ENCODE results near the gene PCBP3.

Gene PCBP3

GRCh38 chr21:45868086-45868485, 224.6 kb downstream of the PCBP3 start:
- peak overlapping the region in 4 of 11 experiments; percentile 45 to 49 (median 46); a peak in 8 of 22 replicates for H3K27ac ChIP-seq
- H3K9ac ChIP-seq = peak overlapping the region in 5 of 11 experiments; percentile 24 to 49 (median 39); a peak in 7 of 22 replicates
- H4K20me1 ChIP-seq = peaks cover 0 to 62% (median 11%) of the 10 kb centered on the region in 11 experiments; a peak in 12 of 22 replicates
- peaks cover 10 to 81% (median 73%) of the 10 kb centered on the region in 10 experiments; a peak in 19 of 20 replicates for H3K4me1 ChIP-seq
- TF ChIP-seq Cebpa-rat (IDR thresholded peaks at IDR 0.05) = no peak
- H3K27me3 ChIP-seq = no peaks in the 10 kb centered on the region
- no peak overlapping the region for H3K4me3 ChIP-seq
- H3K4me2 ChIP-seq = peak overlapping the region; percentile 41 to 88 (median 75)
- peaks cover 0 to 4% (median 0%) of the 10 kb centered on the region in 11 experiments; a peak in 1 of 22 replicates for H3K36me3 ChIP-seq
- H3K9me3 ChIP-seq (replicated peaks in 1 of 11) = no peaks in the 10 kb centered on the region

GRCh38 chr21:45868488-45868887, 225.0 kb downstream of the PCBP3 start:
- H3K9me3 ChIP-seq (replicated peaks in 1 of 11) = no peaks in the 10 kb centered on the region
- no peak overlapping the region for H3K4me3 ChIP-seq
- no peak for TF ChIP-seq Cebpa-rat (IDR thresholded peaks at IDR 0.05)
- no peaks in the 10 kb centered on the region for H3K27me3 ChIP-seq
- H3K36me3 ChIP-seq = peaks cover 0 to 4% (median 0%) of the 10 kb centered on the region in 11 experiments; a peak in 1 of 22 replicates
- H3K4me1 ChIP-seq = peaks cover 10 to 81% (median 73%) of the 10 kb centered on the region in 10 experiments; a peak in 19 of 20 replicates
- H4K20me1 ChIP-seq = peaks cover 0 to 62% (median 11%) of the 10 kb centered on the region in 11 experiments; a peak in 12 of 22 replicates
- H3K9ac ChIP-seq = peak overlapping the region in 5 of 11 experiments; percentile 15 to 49 (median 39); a peak in 7 of 22 replicates
- peak overlapping the region; percentile 41 to 88 (median 75); a peak in 21 of 22 replicates for H3K4me2 ChIP-seq
- H3K27ac ChIP-seq = peak overlapping the region in 4 of 11 experiments; percentile 32 to 49 (median 42); a peak in 6 of 22 replicates

- Histone ChIP-seq H3K27ac (no peak overlapping the region), H3K4me2 (peak overlapping the region in 8 of 11 experiments; percentile 14 to 88 (median 76); a peak in 14 of 22 replicates), H3K9me3 (replicated peaks in 1 of 11) (no peaks in the 10 kb centered on the region), H3K4me3 (no peak overlapping the region), H3K4me1 (peaks cover 10 to 81% (median 73%) of the 10 kb centered on the region in 10 experiments; a peak in 19 of 20 replicates), H4K20me1 (peaks cover 0 to 67% (median 11%) of the 10 kb centered on the region in 11 experiments; a peak in 12 of 22 replicates), H3K27me3 (no peaks in the 10 kb centered on the region), H3K9ac (0 out of 22 replicates have a peak overlapping the region, but pooled peaks of 1 of the 11 experiments have one; percentile 39), H3K36me3 (peaks cover 0 to 4% (median 0%) of the 10 kb centered on the region in 11 experiments; a peak in 1 of 22 replicates)
- no peak for TF ChIP-seq Cebpa-rat (IDR thresholded peaks at IDR 0.05)
Measured at GRCh38 chr21:45869121-45870007, 225.8 kb downstream of the PCBP3 start.

GRCh38 chr21:45870421-45870820, 226.9 kb downstream of the PCBP3 start:
- Histone ChIP-seq H3K4me2 (peak overlapping the region in 9 of 11 experiments; percentile 31 to 85 (median 79); a peak in 14 of 22 replicates), H3K4me1 (peaks cover 10 to 80% (median 69%) of the 10 kb centered on the region in 10 experiments; a peak in 19 of 20 replicates), H3K36me3 (peaks cover 0 to 4% (median 0%) of the 10 kb centered on the region in 11 experiments; a peak in 1 of 22 replicates), H3K4me3 (no peak overlapping the region), H3K27ac (0 out of 22 replicates have a peak overlapping the region, but pooled peaks of 1 of the 11 experiments have one; percentile 3), H3K9me3 (replicated peaks in 1 of 11) (no peaks in the 10 kb centered on the region), H4K20me1 (peaks cover 0 to 66% (median 11%) of the 10 kb centered on the region in 11 experiments; a peak in 12 of 22 replicates), H3K9ac (peak overlapping the region in 1 of 11 experiments; percentile 14; a peak in 1 of 22 replicates), H3K27me3 (no peaks in the 10 kb centered on the region)
- TF ChIP-seq Cebpa-rat (IDR thresholded peaks at IDR 0.05) = no peak

GRCh38 chr21:45870851-45871615, 227.5 kb downstream of the PCBP3 start:
- TF ChIP-seq Cebpa-rat (IDR thresholded peaks at IDR 0.05) = no peak
- no peak overlapping the region for H3K4me3 ChIP-seq

GRCh38 chr21:45871616-45872236, 228.2 kb downstream of the PCBP3 start:
- Histone ChIP-seq H3K4me3 (no peak overlapping the region), H3K27me3 (no peaks in the 10 kb centered on the region), H3K27ac (no peak overlapping the region), H3K36me3 (peaks cover 0 to 4% (median 0%) of the 10 kb centered on the region in 11 experiments; a peak in 1 of 22 replicates), H3K4me1 (peaks cover 10 to 80% (median 64%) of the 10 kb centered on the region in 10 experiments; a peak in 19 of 20 replicates), H3K9ac (no peak overlapping the region), H3K9me3 (replicated peaks in 1 of 11) (no peaks in the 10 kb centered on the region), H4K20me1 (peaks cover 0 to 63% (median 11%) of the 10 kb centered on the region in 11 experiments; a peak in 12 of 22 replicates), H3K4me2 (peak overlapping the region in 9 of 11 experiments; percentile 31 to 85 (median 79); a peak in 19 of 22 replicates)
- TF ChIP-seq Cebpa-rat (IDR thresholded peaks at IDR 0.05) = no peak

More at GRCh38 chr21:45870851-45871615, 227.5 kb downstream of the PCBP3 start:
- H3K4me2 ChIP-seq = peak overlapping the region in 9 of 11 experiments; percentile 31 to 85 (median 79); a peak in 19 of 22 replicates
- H3K9ac ChIP-seq = 0 out of 22 replicates have a peak overlapping the region, but pooled peaks of 1 of the 11 experiments have one; percentile 18
- peaks cover 0 to 60% (median 11%) of the 10 kb centered on the region in 11 experiments; a peak in 12 of 22 replicates for H4K20me1 ChIP-seq
- H3K4me1 ChIP-seq = peaks cover 10 to 80% (median 64%) of the 10 kb centered on the region in 10 experiments; a peak in 19 of 20 replicates
- 0 out of 22 replicates have a peak overlapping the region, but pooled peaks of 1 of the 11 experiments have one; percentile 3 for H3K27ac ChIP-seq
- H3K36me3 ChIP-seq = peaks cover 0 to 4% (median 0%) of the 10 kb centered on the region in 11 experiments; a peak in 1 of 22 replicates
- no peaks in the 10 kb centered on the region for H3K27me3 ChIP-seq
- no peaks in the 10 kb centered on the region for H3K9me3 ChIP-seq (replicated peaks in 1 of 11)

- Histone ChIP-seq H3K9me3 (replicated peaks in 1 of 11) (no peaks in the 10 kb centered on the region), H3K36me3 (peaks cover 0 to 4% (median 0%) of the 10 kb centered on the region in 11 experiments; a peak in 1 of 22 replicates)
- no peak for TF ChIP-seq Cebpa-rat (IDR thresholded peaks at IDR 0.05)
Measured at GRCh38 chr21:45872471-45872870, 228.9 kb downstream of the PCBP3 start.

More at GRCh38 chr21:45872471-45872870, 228.9 kb downstream of the PCBP3 start:
- Histone ChIP-seq H4K20me1 (peaks cover 0 to 56% (median 6%) of the 10 kb centered on the region in 11 experiments; a peak in 12 of 22 replicates), H3K4me2 (peak overlapping the region in 8 of 11 experiments; percentile 55 to 85 (median 79); a peak in 11 of 22 replicates), H3K4me1 (peaks cover 10 to 80% (median 62%) of the 10 kb centered on the region in 10 experiments; a peak in 19 of 20 replicates), H3K27me3 (no peaks in the 10 kb centered on the region), H3K27ac (no peak overlapping the region), H3K9ac (no peak overlapping the region), H3K4me3 (no peak overlapping the region)
